DMS 273 (cell line): Measurements from ENCODE around the gene HEATR9.

ENCODE experiments used
- DNase-seq: peaks from one replicate; lab custom pipeline; 2025; ENCODE audit not compliant: unreplicated experiment; lab: John Stamatoyannopoulos, UW

HEATR9 gene

DNA sequence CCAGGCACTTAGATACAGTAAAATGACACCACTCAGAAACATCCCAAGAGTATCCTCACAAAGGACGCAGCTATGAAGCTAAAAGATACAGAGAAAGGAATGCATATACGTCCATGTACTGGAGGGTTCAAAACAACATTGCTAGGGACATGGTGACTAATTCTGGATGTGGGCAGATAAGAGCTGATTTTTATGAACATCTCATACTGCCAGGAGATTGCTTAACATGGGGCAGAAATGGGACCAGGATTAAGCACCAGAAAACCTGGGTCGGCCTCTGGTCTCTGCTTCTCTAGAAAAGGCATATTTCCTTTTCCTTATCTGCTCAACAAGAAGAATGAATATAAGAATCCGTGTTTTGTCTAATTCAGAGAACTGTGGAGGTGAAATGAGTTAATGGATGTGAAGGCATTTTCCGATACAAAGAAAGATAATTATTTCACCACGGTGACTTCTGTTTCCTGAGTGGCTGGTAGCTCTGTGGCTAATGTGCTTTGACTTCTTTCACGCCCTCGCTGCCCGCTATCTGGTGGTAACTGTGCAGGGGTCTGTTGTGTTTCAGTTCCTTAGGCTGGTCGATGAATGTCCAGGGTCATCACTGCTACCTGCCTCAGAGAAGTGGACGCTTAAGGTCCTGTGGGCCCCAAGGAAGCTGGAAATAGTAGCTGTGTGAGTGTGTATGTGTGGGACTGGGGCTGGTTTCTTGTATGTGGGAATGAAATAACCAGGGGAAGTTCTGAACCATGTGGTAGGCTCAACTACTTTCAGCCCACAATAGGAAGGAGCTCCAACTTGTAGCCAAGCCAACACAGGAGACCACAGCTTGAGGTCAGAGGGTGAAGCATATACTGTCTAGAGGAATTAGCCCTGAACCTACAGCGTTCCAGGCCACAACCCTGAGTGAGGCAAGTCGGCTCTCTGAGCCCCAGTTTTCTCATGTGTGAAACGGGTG, 27.2 kb upstream of the HEATR9 start:
- no peak for DNase-seq

GRCh38 chr17:35894206-35894605, 25.5 kb upstream of the HEATR9 start:
- no peak for DNase-seq

- DNase-seq = no peak
Observed at GRCh38 chr17:35893751-35894150, 25.1 kb upstream of the HEATR9 start.

DNA sequence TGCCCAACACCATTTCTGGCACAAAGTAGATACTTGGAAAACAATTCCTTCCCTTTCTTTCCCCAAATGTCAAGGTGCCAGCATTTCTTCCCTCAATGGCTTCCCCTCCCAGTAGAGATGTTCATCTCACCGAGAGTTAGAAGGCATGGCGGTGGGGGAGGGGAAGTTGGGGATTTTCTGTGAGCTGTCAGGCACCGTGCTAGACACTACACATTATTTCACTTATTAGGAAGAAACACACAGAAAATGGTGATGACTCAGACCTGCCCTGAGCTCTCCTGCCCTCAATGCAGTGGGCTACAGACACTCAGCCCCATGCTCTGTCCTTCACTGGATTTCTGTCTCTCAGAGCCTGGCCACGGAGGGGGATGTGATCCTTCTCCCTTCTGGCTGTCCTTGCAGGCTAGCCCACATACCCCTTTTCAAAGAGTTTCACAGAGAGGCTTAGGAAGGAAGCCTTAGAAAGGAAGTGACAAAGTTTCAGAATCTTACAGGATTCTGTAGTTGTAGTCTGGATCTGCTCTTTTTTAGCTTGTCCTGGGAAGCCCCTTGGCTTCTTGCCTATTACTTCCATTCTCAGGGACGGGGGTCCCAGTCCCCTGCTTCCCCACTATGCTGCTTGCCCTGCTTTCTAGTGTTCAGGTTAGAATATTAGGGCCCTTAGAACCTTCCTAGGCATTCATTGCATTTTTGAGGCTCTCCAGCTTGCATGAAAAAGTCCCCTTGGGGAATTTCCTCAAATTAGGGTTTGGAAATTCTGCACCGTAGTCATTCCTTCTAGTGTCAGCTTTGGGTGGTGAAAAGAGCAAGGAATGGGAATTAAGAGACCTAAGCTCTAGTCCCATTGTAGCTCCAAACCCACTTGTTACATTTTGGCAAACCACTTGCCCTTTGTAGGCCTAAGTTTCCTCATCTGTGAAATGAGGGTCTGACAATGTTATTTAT, 23.7 kb upstream of the HEATR9 start:
- no peak for DNase-seq

DNA sequence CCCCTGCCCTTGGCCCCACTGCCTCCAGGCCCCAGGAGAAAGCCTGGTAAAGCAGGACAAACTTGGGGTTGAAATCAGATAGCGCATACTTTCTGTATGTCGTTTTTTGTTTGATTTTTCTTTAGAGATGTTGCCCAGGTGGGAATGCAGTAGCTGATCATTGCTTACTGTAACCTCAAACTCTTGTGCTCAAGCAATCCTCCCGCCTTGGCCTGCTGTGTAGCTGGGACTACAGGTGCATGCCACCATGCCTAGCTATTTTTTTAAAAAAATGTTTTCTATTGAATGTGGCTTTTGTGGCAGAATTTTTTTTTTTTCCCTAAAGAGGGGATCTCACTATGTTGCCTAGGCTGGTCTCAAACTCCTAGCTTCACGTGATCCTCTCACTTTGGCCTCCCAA, 22.6 kb upstream of the HEATR9 start:
- no peak for DNase-seq

DNA sequence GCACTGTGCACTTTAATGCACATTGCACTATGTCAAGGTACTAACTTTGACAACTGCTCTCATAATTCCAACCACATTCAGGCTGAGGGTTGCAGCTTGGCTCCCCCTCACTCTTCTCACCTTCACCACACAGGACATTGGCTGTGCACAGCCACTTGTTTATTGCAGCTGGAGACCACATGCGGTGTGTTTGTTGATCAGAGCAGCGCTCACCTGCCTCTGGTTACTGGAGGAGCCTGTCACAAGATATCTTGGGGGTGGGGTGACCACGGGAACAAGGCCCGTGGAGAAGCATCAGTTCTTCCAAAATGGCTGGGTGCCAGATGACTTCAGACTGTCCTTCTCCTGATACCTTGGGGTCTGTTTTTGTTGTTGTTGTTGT, 22.1 kb upstream of the HEATR9 start:
- DNase-seq = peak; percentile 9

DNA sequence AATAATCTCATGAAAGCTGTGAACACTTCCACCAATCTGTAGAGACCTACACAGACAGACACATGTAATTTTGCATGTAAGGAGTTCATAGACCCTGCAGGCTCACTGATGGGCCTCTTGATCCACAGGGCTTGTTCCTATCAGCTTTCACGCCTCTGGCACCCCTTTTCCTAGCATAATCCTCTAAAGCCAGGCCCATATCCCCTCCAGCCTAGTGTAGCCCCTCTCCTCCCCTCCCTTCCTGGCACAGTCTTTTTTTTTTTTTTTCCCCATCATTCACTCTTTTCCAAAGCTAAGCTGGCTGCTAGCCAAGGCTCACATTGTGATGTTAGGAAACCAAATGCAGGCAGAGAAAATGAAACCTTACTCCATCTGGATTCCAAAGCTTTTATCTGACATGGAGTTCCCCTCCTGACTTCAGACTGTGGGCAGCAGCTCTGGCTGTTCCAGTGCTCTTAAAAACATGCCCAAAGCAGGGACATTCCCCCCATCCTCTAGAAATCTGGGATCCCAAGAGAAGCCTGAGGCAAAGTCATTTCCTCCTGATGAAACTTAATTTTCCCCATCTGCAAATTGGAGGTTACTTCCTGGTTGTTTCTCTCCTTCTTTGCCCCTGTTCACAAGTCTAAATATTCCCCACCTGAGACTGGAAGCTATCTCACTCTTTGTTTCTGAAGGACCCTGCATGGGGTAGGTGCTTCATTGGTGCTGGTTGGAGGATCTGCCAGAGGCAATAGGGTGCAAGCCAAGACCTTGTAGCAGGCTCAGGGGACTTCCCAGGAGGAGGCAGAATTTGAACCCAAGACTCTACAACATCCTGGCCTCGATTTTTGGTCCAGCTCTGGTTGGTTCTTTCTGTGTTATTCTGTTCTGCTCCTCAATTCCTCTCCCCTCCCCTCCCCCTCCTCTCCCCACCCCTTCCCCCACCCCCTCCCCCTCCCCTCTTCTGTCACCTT, 21.4 kb upstream of the HEATR9 start:
- DNase-seq = peak; percentile 76

DNA sequence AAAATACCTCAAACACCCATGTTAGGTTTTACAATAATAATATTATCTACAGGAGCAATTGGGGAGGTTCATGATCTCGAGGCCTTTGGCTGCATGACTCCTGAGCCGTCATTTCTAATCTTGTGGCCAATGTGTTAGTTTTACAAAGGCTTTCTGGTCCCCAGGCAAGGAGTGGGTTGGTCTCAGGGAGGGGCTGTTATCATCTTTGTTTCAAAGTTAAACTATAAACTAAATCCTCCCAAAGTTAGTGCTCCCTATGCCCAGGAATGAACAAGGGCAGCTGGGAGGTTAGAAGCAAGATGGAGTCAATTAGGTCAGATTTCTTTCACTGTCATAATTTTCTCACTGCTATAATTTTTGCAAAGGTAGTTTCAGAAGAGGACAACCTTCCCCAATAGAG, 20.6 kb upstream of the HEATR9 start:
- DNase-seq = no peak

DNA sequence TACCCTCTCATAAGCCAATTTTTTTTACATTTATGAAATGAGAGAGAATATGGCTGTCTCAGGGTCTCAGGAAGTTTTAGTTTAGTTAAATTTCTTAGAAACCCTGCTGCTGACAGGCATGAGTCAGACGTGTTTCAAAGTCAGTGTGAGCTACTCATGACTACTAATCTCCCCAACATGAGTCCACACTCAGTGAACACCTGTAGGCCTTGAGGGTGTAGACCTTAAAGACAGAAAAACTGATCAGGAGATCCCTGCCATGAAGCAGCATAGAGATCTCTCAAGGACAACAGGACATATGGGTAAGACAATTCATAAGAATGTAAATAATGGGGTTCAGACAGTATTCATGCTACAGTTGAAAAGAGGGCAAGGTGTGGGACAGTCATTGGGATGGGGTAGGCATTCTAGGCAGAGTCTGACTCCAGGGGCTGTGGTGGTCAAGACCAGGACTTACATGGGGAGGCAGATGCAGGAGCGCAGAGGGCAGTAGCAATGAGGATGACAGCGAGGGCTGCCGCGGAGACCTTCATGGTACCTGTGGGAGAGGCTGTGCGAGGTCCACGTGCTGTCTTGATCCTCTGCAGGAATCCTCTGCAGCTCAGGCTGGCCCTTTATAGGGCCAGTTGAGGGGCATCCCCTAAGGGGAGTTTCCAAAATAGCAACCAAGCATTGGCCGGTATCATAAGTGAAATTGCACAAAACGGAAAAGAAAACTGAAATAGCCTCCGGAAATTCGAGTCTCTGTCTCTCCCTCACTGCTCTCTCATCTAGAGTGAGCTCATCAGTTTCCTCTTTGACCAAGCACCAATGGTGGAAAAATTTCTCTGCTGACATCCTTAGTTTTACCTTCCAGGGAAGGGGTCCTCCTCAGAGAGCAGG, 11.3 kb upstream of the HEATR9 start, which contains the start of gene CCL5:
Gene CCL5 (minus strand): TSS at position 588 of the 882 bp plus-strand sequence.
- DNase-seq = no peak

DNA sequence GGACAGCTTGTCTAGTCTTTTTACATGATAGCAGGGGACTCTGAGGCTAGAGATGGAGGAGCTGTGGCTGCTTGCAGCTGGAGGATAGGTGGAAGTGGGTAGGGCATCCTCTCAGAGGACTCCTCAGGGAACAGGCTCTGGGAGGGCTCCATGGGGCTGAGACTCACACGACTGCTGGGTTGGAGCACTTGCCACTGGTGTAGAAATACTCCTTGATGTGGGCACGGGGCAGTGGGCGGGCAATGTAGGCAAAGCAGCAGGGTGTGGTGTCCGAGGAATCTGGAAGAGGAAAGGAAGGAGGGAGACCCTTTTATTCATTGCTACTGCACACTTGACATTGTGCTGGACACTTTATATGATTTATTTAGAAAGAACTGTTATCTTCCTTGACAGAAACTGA, 9.7 kb upstream of the HEATR9 start:
- no peak for DNase-seq

DNA sequence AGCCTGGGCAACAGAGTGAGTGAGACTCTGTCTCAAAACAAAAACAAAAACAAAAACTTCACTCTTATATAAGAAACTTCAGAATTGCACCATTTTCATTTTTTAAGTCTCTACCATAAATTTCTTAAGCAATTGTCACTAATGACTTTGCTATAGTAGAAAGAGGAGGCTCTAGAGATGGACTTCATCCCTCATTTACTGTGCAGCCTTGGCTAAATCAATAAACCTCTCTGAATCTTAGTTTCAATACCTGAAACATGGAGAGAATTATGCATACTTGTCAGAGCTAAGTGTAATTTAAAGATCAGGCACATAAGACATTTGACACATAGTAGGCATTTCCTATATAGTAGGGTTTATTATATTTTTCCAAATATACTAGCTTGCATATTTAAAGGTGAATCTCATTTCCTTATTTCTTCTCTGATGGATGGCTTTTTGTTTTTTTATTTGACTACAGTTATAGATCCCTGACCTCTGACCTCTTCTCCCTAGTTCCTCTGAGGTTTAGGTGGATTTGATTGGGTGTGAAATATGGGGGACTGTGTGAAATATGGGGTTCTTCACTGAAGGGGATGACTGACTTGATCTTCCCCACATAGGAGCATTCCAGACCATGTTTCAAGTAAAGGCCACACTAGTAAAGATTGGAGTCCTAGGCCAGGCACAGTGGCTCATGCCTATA, 8.8 kb upstream of the HEATR9 start:
- DNase-seq = no peak

DNA sequence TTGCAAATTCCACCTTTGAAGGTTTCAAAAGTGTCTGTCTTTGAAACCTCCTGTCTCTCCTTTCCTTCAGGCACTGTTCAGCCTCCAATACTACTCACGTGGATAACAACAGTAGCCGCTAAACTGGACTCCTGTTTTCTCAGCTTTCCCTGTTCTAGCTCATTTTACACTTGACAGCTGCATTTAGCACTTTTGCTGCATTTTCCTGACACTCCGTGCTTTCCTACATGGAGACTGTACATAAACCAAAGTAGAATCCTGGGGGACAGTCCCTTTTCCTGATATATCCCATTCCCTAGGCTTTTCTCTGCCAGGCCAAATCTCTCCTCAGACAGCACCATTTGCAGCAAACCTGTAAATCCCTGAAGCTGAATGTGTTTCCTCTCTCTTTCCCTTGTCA, 7.8 kb upstream of the HEATR9 start:
- DNase-seq = no peak

- DNase-seq = no peak
Observed at GRCh38 chr17:35875800-35876139, 7.1 kb upstream of the HEATR9 start.

DNA sequence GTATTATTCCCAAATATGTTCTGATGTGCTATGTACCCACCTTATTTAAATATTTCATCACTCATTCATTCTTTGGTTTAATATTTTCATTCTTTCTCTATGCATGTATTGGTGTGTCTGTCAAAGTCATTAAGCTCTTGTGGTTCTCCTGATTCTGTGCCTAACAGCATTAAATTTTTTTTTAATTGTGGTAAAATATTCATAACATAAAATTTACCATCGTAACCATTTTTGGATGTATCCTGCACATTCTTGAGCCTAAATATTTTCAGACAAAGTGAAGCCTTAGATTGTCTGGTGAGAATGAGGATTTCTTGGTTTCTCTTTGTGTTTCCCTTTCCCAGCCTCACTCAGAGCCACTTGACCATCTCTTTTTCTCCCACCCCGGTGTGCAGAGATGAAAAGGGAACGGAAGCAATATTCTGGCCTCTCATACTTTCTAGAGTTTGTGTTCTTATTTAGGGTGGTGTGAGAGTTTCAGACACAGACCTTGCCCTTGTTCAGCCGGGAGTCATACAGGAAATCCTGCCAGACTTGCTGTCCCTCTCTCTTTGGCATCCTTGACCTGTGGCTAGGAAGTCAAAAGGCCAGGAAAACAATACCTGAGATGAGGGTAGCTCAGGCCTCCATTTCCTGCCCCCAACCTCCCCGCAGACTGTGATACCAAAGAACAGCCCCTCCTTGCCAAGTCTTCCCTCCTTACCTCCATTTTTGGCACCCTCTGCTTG, 6.5 kb upstream of the HEATR9 start:
- no peak for DNase-seq

DNA sequence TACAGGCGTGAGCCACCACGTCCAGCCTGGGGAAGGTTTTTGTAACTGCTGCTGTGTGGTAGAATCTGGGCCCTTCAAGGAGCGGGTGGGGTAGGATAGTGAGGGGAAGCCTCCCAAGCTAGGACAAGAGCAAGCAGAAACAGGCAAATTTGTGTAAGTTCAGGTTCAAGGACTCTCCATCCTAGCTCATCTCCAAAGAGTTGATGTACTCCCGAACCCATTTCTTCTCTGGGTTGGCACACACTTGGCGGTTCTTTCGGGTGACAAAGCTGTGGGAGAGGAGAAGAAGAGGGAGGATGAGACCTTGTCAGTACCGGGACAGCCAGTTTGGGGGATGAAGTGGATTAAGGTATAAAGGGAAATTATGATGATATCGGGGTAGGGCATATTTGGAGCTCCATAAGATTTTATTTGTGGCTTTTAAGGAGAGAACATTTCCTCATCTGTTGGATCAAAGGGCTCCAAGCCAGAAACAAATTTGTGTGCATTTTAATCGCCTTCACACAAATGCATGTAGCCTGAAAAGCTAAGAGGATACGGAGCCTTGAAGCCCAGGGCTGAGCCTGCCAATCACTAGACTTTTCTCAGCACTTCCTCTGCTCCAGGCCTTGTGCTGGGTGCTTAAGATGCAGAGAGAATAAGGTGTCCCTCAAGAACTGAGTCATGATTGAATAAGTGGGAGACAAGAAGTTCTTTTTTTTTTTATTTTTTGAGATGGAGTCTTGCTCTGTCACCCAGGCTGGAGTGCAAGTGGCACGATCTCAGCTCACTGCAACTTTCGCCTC, 3.7 kb upstream of the HEATR9 start:
- DNase-seq = no peak

DNA sequence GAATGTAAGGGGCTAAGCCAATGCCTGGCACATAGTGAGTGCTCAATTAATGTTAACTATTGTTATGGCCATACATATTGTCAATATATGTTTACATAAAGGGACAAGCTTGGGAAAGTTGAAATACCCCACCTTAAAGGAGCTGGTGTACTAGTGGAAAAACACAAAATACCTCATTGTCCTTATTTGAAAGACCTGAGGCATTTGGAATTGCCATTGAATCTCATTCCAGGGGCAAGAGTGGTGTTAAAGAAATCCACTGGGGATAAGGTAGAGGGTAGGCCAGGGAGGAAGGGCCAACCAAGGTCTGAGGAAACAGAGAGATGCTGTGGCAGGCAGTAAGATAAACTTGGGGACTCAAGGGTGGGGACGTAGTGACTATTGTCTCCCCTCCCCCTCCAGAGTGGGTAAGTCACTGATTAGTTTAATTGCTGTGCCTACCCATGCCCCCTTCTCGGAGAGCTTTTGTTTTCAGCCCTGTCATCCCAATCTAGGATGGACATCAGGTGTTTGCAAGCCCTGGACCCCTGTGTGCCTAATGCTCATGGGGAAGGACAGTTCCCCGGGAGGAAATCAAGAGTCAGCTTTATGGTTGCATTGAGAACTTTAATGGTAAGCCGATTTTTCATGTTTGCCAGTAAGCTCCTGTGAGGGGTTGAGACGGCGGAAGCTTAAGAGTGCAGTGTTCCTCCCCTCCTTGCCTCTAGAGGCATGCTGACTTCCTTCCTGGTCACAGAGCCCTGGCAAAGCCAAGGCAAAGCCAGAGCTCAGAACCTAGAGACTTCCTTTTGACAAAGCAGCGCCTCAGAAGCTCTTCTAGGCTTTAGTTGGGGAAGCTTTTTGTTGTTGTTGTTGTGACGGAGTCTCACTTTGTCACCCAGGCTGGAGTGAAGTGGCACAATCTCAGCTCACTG, 2.5 kb upstream of the HEATR9 start:
- peak; percentile 15 for DNase-seq

GRCh38 chr17:35867574-35867973, 1.1 kb downstream of the HEATR9 start:
- DNase-seq = no peak
